ENCODE measurements around the gene VPREB3.
"Not testable (repeated sequence)": the region's sequence is repeated elsewhere in the genome, so short reads cannot be mapped to it uniquely, and the experiment has no call there.

Gene VPREB3

DNA sequence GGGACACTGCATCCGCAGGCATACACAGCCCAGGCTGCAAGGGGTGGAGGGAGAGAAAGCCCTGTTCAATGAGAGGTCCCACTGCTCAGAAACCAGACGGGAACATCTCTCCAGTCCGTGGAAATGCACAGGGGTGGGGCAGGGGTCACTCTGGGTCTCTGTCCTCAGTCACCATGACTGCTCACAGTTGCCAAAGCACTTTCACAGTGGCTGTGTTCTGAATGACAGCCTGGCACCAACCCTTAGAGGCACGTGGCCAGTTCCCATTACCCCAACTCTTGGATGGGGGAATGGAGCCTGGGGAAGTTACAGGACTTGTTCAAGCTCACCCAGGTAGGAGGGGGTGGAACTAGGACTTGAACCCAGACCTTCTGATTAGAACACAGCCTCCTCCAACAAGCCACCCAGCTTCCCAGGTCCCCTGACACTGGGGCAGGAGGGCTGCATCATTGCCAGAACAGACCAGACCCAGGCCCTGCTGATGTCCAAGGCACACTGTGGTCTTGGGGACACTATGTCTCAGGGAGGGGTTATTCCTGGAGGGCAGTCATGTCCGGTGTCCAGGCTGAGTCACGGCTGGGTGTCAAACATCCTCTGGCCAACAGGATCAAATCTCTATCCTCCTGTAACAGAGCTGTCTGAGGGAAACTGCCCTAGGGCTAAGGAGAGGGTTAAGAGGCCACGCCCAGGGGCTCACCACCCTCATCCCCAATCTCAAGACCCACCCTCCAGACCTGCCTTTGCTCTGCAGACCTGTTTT is 11.5 kb downstream of the VPREB3 start:
- no peak for DNase-seq (ENCODE audit: low read depth)

DNA sequence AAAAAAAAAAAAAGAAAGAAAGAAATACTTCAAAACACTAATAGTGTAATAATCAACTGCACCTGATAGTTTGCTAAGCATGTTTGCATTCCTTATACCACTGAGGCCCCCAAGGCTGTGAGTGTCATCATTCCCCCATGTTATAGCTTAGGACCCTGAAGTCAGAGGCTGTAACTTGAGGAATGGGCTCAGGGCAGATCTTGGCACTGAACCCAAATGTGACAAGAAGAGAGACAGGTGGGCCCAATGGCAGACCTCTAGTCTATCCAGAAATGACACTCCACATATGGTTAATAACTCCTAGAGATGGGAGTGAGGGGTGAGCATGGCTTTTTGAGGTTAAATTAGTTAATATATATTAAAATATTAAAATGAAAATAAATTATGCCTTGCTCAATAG is 16.5 kb downstream of the VPREB3 start:
- DNase-seq (ENCODE audit: low read depth), result no peak

DNA sequence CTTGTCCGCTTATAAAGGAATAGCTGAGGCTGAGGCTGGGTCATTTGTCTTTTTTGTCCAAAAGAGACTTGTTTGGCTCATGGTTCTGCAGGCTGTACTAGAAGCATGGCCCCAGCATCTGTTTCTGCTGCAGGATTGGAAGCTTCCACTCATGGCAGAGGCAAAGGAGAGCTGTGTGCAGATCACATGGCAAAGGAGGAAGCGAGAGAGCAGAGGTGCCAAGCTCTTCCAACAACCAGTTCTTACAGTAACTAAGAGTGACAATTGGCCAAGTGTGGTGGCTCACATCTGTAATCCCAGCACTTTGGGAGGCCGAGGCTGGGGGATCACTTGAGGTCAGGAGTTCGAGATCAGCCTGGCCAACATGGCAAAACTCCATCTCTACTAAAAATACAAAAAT is 26.1 kb downstream of the VPREB3 start:
- DNase-seq (ENCODE audit: low read depth), result not testable (repeated sequence)

DNA sequence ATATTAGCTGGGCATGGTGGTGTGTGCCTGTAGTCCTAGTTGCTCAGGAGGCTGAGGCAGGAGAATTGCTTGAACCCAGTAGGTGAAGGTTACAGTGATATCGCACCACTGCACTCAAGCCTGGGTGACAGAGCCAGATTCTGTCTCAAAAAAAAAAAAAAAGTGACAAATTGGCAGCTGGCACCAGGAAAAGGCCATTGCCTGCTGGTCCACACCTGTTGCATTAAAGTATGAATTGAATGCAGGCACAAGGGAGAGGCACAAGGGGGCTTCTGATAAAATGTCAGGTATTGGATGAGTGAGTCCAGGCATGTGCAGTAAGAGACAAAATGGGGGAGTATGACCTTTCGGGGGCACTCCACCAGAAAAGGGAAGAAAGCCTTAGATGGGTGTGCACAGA is 31.5 kb downstream of the VPREB3 start:
- no peak for DNase-seq (ENCODE audit: low read depth)

DNA sequence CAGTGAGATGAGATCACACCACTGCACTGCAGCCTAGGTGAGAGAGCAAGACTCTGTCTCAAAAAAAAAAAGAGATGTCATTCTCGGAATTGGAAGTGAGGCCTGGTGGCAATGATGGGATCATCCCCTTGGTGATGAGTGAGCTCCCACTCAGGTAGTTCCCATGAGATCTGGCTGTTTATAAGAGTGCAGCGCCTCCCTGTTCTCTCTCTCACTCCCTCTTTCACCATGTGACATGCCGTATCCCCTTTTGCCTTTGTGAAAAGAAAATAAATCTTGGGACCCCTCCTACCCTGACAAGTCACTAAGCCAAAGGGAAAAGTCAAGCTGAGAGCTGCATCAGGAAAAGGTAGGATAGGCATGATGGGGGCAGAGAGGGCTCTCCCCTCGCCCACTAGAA is 32.1 kb downstream of the VPREB3 start:
- no peak for DNase-seq (ENCODE audit: low read depth)

DNA sequence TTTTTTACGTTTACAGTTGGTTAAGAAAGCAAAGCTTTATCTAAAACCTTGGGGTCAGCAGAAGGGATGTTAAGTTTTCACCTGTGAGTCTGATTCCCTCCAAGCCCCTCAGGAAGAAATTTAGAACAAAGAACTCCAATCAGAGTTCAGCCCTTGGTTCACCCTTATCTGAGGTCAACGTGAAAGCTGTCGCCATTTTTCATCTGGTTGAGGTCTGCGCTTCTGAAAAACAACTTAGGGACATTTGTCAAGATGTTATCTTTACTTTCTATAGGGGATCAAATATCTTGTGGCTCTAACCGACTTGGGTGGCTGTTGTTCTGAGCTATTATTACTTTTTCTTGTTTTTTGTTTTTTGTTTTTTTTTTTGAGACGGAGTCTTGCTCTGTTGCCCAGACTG is 33.4 kb downstream of the VPREB3 start:
- DNase-seq (ENCODE audit: low read depth), result no peak

DNA sequence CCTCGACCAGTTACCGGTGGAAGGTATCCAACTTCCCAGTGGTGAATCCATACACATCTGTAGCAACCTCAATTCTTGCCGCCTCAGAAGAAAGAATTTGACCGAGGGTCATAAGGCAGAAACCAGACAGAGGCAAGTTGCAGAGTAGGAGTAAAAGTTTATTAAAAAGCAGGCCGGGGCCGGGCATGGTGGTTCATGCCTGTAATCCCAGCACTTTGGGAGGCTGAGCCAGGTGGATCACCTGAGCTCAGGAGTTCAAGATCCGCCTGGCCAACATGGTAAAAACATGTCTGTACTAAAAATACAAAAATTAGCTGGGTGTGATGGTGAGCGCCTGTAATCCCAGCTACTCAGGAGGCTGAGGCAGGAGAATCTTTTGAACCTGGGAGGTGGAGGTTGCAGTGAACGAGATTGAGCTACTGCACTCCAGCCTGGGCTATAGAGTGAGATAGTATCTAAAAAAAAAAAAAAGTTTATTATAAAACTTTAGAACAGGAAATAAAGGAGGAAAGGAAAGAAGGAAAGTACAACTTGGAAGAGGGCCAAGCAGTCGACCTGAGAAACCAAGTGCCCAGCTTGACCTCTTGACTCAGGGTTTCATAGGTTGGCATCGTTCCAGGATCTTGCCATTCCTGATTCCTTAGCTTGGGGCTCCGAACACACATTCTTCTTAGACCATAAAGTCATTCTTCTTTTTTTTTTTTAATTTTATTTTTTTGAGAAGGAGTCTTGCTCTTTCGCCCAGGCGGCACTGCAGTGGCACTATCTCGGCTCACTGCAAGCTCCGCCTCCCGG is 35.7 kb downstream of the VPREB3 start:
- DNase-seq (ENCODE audit: low read depth), result no peak

DNA sequence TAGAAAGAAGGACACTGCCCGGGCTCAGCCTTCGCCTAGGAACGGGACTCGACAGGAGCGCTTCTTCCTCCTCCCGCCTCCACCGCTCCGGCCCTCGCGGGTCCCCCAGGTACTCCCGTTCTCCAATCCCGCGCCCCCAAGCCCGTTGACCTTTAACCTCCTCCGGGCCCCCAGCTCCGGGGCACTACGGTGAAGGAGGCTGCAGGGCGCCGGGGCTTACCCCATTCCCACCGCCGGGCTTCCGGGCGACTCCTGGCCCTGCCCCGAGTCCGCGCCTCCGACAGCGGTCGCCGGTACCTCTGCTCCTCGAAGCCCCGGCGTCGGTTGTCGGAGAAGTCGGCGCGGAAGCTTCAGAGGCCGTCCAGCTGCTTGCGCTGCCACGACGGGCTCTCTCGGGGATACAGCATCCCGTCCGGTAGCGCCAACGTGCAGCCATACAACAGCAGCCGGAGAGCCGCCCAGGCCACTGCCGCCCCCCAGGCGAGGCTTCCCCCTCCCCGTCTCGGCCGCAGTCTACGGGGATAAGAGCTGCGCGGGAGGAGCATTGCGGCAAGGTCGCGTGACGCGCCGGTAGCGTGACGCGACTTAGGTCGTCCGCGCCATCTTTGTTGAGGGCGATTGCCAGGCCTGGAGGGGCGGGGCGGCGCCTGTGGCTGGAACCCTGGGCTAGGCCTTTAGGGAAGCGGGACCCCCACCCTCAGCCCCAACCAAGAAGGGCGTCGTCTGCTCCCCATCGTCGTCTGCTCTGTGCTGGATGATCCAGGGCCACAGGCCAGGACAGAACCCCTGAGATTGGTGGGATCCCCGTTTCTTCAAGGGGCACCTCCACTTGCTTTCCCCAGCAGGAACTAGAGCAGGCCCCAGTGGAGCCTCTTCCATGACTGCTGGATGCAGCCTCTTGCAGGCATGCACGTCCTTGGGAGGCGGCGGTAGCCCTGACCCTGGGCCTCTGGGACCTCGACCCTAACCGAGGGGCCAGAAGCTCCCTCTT is 37.1 kb downstream of the VPREB3 start:
- peak; percentile 70 for DNase-seq (ENCODE audit: low read depth)

DNA sequence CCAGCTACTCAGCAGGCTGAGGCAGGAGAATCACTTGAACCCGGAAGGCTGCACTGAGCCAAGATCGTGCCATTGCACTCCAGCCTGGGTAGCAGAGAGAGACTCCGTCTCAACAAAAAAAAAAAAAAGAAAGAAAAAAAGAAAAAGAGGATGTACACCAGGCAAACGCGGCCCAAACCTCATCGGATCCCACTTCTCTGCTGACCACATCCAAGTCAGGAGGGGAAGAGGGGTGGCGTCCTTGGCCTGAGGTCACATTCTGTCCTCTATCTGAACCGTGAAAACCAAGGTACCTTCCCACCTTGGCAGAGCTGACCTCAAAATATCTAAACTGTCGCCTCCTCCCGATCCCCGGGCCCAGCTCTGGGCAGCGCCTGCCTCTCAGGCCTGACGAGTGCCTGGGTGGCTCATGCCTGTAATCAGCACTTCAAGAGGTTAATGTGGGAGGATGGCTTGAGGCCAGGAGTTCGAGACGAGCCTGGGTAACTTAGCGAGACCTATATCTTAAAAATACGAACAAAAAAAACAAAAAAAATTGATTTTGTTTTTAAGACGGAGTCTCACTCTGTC is 38.3 kb downstream of the VPREB3 start:
- DNase-seq (ENCODE audit: low read depth), result no peak

DNA sequence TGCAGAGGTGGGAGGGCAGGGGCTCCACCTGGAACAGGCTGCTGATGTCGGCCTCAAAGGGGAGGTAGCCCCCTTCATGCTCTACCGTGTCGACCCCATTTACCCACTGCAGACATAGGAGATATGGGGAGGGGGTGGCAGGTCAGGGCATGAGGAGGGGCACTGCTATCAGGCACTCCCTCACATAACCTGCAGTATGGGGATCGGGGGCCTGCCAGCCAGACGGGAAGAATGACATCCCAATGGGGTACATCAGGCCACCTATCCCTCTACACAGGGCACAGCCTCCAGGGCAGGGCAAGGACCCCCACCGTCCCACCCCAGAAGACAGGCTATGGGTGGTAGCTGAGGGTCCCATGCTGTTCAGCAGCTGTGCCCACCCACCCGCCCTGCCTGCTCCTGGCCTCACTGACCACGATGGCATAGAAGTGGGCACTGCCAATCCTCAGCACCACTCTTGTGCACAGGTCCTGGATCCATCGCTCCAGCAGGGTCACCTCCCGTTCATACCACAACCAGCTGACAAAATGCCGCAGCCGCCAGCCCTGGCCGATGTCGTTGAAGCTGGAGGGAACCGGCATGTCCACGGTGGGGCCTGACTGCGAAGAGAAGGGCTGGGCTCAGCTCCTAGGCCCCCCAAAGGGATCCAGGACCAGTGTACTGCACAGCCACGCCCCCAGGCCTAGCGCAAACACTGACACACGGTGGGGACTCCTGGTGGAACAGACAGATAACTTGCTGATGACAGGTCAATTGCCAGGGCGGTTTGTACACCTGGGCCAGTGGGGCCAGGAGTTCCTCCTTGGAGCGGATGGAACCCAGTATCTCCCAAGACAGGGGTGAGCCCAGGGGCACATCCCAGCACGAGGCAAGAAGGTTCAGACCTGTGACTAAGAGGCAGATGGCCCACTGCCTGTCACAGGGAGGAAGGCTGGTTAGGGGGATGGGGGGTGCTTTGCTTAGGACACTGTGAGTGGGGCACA is 39.3 kb downstream of the VPREB3 start:
- no peak for DNase-seq (ENCODE audit: low read depth)

DNA sequence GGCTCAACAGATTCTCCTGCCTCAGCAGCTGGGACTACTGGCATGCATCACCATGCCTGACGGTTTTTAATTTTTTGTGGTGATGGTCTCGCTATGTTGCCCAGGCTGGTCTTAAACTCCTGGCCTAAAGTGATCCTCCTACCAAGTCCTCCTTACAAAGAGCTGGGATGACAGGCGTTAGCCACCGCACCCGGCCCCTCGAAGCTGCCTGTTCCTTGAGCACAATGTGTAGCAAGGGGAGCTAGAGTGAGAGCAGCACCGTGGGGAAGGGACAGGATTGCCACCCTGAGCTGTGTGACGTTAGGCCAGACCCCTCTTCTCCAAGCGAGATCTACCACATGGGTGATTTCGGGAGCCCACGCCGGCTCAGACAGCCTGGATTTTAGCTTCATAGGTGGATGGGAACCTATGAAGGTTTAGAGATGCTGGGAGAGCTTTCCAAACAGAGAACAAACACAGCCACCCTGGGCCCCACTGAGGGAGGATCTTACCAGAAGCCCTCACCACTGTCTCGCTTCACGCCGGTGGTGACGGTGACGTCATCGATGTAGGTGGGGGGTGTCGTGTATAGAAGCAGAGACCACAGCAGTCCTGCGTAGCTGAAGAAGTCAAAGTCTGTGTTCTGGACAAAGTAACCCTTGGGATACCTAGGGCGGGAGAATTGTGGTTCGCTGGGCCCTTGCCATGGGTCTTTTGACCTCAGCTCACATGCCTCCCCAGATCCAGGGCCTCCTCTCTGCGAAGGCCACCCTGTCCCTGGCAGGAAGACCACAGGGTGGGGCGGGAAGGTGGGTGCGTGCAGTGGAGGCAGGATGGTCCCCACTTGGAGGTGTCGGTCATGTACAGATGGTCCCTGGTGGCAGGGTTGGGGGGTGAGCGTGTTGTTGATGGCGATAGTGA is 40.3 kb downstream of the VPREB3 start:
- DNase-seq (ENCODE audit: low read depth), result no peak

DNA sequence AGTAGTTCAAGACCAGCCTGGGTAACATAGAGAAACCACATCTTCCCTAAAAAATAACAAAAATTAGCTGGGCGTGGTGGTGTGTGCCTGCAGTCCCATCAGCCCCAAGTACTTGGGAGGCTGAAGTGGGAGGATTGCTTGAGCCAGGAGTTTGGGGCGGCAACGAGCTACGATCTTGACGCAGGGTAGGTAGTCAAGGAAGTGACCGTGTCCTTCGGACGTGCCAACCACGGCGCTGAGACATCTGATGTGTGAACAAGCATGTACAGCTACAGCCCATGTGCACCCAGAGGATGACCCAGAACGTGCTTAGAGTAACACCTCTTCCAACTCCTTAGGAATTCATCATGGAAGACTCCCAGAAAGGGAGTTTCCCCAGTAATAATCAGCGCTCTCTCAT is 42.0 kb downstream of the VPREB3 start:
- DNase-seq (ENCODE audit: low read depth), result no peak

DNA sequence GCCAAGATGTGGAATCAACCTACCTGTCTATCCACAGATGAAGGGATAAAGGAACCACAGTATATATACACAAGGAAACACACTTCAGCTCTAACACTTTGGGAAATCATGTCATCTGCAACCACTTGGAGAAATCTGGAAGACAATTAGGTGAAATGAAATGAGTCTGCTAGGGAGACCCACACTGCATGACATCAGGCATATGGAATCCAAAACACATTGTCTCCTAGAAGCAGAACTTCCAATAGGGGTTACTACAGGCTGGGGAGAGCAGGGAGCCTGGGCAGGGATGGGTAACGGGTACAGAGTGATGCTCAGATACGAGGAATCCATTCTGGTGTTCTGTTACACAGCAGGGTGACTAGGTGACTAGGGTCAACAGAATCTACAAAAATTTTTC is 45.1 kb downstream of the VPREB3 start:
- DNase-seq (ENCODE audit: low read depth), result no peak

DNA sequence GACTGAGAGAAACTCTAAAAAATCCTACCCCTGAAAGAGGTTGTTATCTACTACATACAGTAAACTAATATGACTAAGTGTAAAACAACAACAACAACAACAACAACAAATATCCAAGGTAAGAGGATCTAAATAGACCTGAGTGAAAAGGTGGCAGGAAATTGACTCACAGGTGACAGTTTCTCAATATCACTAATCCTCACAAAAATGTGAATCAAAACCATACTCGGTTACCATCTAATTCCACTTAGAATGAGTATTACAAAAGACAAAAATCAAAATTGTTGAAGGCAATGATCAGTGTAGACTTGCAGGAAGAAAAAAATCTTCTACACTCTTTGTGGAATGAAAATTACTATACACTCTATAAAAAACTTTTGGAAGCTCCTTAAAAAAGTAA is 46.0 kb downstream of the VPREB3 start:
- no peak for DNase-seq (ENCODE audit: low read depth)

DNA sequence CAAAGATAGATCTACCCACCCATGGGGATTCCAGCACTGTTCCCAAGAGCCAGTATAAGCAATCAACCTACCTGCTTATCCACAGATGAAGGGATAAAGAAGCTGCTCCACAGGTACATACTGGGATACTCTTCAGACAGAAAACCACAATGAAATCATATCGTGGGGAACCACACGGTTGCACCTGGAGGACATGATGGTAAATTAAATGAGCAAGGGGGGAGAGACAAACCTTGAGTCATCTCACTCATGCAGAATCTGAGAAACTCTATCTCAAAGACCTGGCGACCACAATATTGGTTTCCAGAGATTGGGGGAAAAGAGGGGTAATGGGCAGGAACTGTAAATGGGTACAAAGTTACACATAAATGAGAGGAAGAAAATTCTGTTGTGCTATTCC is 48.9 kb downstream of the VPREB3 start:
- DNase-seq (ENCODE audit: low read depth), result no peak

DNA sequence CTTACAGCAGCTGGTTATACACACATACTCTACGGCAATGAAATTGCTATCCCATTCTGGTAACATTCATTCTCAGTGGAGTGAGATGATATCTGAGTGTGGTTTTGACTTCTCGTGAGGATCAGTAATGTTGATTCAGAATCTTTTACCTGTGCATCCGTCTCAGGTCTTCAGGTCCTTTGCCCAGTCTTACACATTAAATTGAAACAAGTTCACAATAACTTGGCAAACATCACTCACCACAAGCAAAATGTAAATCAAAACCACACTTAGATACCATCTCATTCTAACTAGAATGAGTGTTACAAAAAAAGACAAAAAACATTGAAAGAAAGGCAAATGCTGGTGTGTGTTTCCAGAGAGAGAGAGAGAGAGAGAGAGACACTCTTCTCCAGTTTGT is 49.4 kb downstream of the VPREB3 start:
- no peak for DNase-seq (ENCODE audit: low read depth)

DNA sequence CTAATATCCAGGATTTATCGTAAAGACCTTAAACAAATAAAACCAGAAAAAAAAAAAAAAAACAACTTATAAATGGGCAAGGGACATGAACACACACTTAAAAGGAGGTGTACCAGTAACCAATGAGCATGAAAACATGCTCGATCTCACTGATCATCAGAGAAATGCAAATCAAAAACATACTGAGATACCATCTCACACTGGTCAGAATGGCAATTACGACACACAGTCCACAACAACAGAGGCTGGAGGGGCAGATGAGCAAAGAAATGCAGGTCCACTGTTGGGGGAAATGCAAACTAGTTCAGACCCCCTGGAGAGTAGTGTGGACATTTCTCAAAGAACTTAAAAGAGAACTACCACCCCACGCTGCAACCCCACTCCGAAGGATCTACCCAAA is 50.2 kb downstream of the VPREB3 start:
- no peak for DNase-seq (ENCODE audit: low read depth)
